ENCODE results near the gene MRTFB.

DNA sequence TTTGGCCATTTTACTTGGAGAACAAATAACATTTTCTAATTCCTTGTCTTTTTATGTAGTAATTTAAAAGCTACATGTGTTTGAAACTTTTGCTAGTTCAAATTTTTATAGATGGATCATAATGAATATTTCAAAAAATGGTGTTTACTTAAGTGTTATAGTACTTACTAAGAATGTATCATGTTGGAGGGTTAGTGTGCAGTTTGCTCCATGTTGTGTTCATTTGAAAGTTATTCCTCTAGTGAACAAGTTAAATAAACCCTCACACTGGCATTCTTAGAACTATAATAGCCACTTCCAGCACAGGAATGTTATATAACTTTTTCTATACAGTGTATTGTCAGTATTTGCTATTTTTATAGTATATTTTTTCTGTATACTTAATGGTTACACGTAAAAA is 62.8 kb downstream of the MRTFB start:
- no peak for TF ChIP-seq POLR2A (IDR thresholded peaks at IDR 0.05)
- TF ChIP-seq, protein P1, sequence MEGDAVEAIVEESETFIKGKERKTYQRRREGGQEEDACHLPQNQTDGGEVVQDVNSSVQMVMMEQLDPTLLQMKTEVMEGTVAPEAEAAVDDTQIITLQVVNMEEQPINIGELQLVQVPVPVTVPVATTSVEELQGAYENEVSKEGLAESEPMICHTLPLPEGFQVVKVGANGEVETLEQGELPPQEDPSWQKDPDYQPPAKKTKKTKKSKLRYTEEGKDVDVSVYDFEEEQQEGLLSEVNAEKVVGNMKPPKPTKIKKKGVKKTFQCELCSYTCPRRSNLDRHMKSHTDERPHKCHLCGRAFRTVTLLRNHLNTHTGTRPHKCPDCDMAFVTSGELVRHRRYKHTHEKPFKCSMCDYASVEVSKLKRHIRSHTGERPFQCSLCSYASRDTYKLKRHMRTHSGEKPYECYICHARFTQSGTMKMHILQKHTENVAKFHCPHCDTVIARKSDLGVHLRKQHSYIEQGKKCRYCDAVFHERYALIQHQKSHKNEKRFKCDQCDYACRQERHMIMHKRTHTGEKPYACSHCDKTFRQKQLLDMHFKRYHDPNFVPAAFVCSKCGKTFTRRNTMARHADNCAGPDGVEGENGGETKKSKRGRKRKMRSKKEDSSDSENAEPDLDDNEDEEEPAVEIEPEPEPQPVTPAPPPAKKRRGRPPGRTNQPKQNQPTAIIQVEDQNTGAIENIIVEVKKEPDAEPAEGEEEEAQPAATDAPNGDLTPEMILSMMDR (IDR thresholded peaks at IDR 0.05): no peak
